Liver (tissue), 9 donors: ENCODE results near the gene CFAP157. TPM values are rescaled to one million over a fixed set of nuclear protein-coding genes. Genes with fewer than 3 reads are reported as not detected.

Source experiments
- DNase-seq: peaks from one replicate; pipeline ENCODE4 v3.0.0-alpha.2; 2017; ENCODE audit warnings: low spot score
- H3K27ac ChIP-seq, 2 donors: one replicate each; pipeline ENCODE4 v1.7.0; 2013; ENCODE audit warnings: inconsistent platforms in 2 of 2, low read length in 2 of 2, control low read depth in 1 of 2, low read depth in 1 of 2, mild to moderate bottlenecking in 1 of 2
- H3K27me3 ChIP-seq, 4 donors: one replicate each; pipeline versions ENCODE4 v1.6.1 to v1.7.0; 2013; ENCODE audit warnings: low read length in 3 of 4, inconsistent platforms in 1 of 4, mild to moderate bottlenecking in 1 of 4, moderate library complexity in 1 of 4; ENCODE audit not compliant: control insufficient read depth in 4 of 4, insufficient read depth in 4 of 4
- H3K36me3 ChIP-seq, 4 donors: one replicate each; pipeline versions ENCODE4 v1.6.1 to v1.7.0; 2013; ENCODE audit warnings: low read length in 3 of 4, mild to moderate bottlenecking in 3 of 4, low read depth in 1 of 4, moderate library complexity in 1 of 4; ENCODE audit not compliant: control insufficient read depth in 4 of 4, insufficient read depth in 3 of 4
- H3K4me1 ChIP-seq, 4 donors: one replicate each; pipeline versions ENCODE4 v1.6.1 to v1.7.0; 2013; ENCODE audit warnings: low read length in 3 of 4, mild to moderate bottlenecking in 3 of 4, moderate library complexity in 1 of 4; ENCODE audit not compliant: control insufficient read depth in 4 of 4, insufficient read depth in 4 of 4
- H3K4me3 ChIP-seq, 3 donors: one replicate each; pipeline versions ENCODE4 v1.6.1 to v1.7.0; 2013; ENCODE audit warnings: low read length in 3 of 3, control low read depth in 1 of 3, low read depth in 1 of 3, mild to moderate bottlenecking in 1 of 3
- H3K9ac ChIP-seq, 2 donors: one replicate each; pipeline ENCODE4 v1.7.0; 2013; ENCODE audit warnings: low read length in 2 of 2, mild to moderate bottlenecking in 2 of 2, moderate library complexity in 2 of 2, control low read depth in 1 of 2, low read depth in 1 of 2
- H3K9me3 ChIP-seq, 4 donors: one replicate each; pipeline versions ENCODE4 v1.6.1 to v1.7.0; 2013; ENCODE audit warnings: low read length in 3 of 4; ENCODE audit not compliant: control insufficient read depth in 4 of 4
- ATF3 ChIP-seq: IDR thresholded peaks from 2 replicates; pipeline ENCODE4 v1.6.1; 2016; ENCODE audit warnings: antibody characterized with exemption
- CTCF ChIP-seq: fragments of 150-350 bp; IDR thresholded peaks from 2 replicates; pipeline ENCODE4 v1.5.1; 2017; ENCODE audit warnings: improper control_type of control experiment, low read depth, low read length; ENCODE audit not compliant: missing input control
- EGR1 ChIP-seq, 2 donors: IDR thresholded peaks; 2 replicates each; pipeline ENCODE4 v1.6.1; 2016 to 2018; ENCODE audit warnings: antibody characterized with exemption in 2 of 2, low read depth in 2 of 2
- FOXA1 ChIP-seq: IDR thresholded peaks from 2 replicates; pipeline ENCODE4 v1.6.1; 2016; ENCODE audit warnings: antibody characterized with exemption
- FOXA2 ChIP-seq: IDR thresholded peaks from 2 replicates; pipeline ENCODE4 v1.6.1; 2016; ENCODE audit warnings: antibody characterized with exemption
- GABPA ChIP-seq, 2 donors: IDR thresholded peaks in 1 of 2; conservative IDR thresholded peaks in 1 of 2; 2 replicates each; pipeline ENCODE4 v1.6.1; 2016; ENCODE audit warnings: antibody characterized with exemption in 2 of 2, mild to moderate bottlenecking in 1 of 2, moderate library complexity in 1 of 2
- HNF4A ChIP-seq, 2 donors: conservative IDR thresholded peaks; 2 replicates each; pipeline ENCODE4 v1.6.1; 2016; ENCODE audit warnings: antibody characterized with exemption in 2 of 2, mild to moderate bottlenecking in 2 of 2
- HNF4G ChIP-seq: IDR thresholded peaks from 2 replicates; pipeline ENCODE4 v1.6.1; 2016; ENCODE audit warnings: antibody characterized with exemption
- JUND ChIP-seq, 2 donors: IDR thresholded peaks; 2 replicates each; pipeline ENCODE4 v1.6.1; 2016; ENCODE audit warnings: antibody characterized with exemption in 2 of 2
- MAX ChIP-seq: IDR thresholded peaks from 2 replicates; pipeline ENCODE4 v1.6.1; 2016; ENCODE audit warnings: antibody characterized with exemption
- NR2F2 ChIP-seq: IDR thresholded peaks from 2 replicates; pipeline ENCODE4 v1.6.1; 2016; ENCODE audit warnings: antibody characterized with exemption
- RAD21 ChIP-seq, 2 donors: IDR thresholded peaks; 2 replicates each; pipeline ENCODE4 v1.6.1; 2016; ENCODE audit warnings: antibody characterized with exemption in 2 of 2, mild to moderate bottlenecking in 2 of 2
- REST ChIP-seq: IDR thresholded peaks from 2 replicates; pipeline ENCODE4 v1.6.1; 2016; ENCODE audit warnings: antibody characterized with exemption, mild to moderate bottlenecking
- RXRA ChIP-seq, 2 donors: IDR thresholded peaks; 2 replicates each; pipeline ENCODE4 v1.6.1; 2017 to 2018; ENCODE audit warnings: antibody characterized with exemption in 2 of 2, mild to moderate bottlenecking in 1 of 2
- SP1 ChIP-seq: IDR thresholded peaks from 2 replicates; pipeline ENCODE4 v1.6.1; 2018; ENCODE audit warnings: antibody characterized with exemption, mild to moderate bottlenecking
- TAF1 ChIP-seq: conservative IDR thresholded peaks from 2 replicates; pipeline ENCODE4 v1.6.1; 2016; ENCODE audit warnings: antibody characterized with exemption, mild to moderate bottlenecking
- YY1 ChIP-seq: IDR thresholded peaks from 2 replicates; pipeline ENCODE4 v1.6.1; 2016; ENCODE audit warnings: antibody characterized with exemption, mild to moderate bottlenecking
- ZBTB33 ChIP-seq: IDR thresholded peaks from 2 replicates; pipeline ENCODE4 v1.6.1; 2016; ENCODE audit warnings: antibody characterized with exemption
- WGBS: extraction: QIAGEN DNeasy Blood & Tissue Kit; methylation state at CpG from one replicate; pipeline ENCODE4 v1.1.7; 2013; 5-methylcytosine and 5-hydroxymethylcytosine counted together
- polyA plus RNA-seq, 2 donors: library from polyadenylated mRNA; stranded (reverse) in 1 of 2; unstranded in 1 of 2; fragments of 200-250 nt in 1 of 2; fragments of >200 nt in 1 of 2; fragmentation: Nextera tagmentation in 1 of 2; extraction: Ambion mirVana in 1 of 2; gene quantifications; one replicate each; pipeline versions ENCODE4 v1.2.1 to v1.2.3, GENCODE V29; 2013 to 2015
- total RNA-seq, 2 donors: library from RNA; depleted of rRNA; stranded (reverse); fragments of >200 nt; gene quantifications; one replicate each; pipeline ENCODE4 v1.2.3, GENCODE V29; 2014
- donor health status: healthy.
- donor health status: healthy.
- donor health status: healthy.
- donor health status: healthy.
- donor health status: healthy.

CFAP157 gene
- total and polyA plus RNA-seq, 4 donors = 0.07 to 0.22 TPM; not detected in 2

- Histone ChIP-seq H3K27ac (no peak overlapping the region), H3K9ac (no peak overlapping the region), H3K27me3 (no peaks in the 10 kb centered on the region), H3K4me3 (no peak overlapping the region), H3K36me3 (peaks cover 0 to 3% (median 1%) of the 10 kb centered on the region in 4 donors), H3K4me1 (peaks cover 0 to 9% (median 7%) of the 10 kb centered on the region in 4 donors), H3K9me3 (no peaks in the 10 kb centered on the region)
- 93% methylated on average over 9 of the region's 9 CpGs for WGBS
- TF ChIP-seq SP1 (no peak), RXRA (IDR thresholded peaks at IDR 0.05) (no peak), NR2F2 (no peak), FOXA1 (no peak), GABPA (IDR thresholded peaks at IDR 0.05 in 1 of 2, conservative IDR thresholded peaks at IDR 0.05 in 1 of 2) (no peak), JUND (IDR thresholded peaks at IDR 0.05) (no peak), YY1 (no peak), ATF3 (no peak), ZBTB33 (no peak), HNF4A (conservative IDR thresholded peaks at IDR 0.05) (no peak), EGR1 (IDR thresholded peaks at IDR 0.05; ENCODE audit: low read depth in 2 of 2) (no peak), CTCF (no peak), MAX (no peak), RAD21 (IDR thresholded peaks at IDR 0.05) (no peak), TAF1 (no peak), REST (no peak), HNF4G (no peak), FOXA2 (no peak)
- no peak for DNase-seq
Measured at GRCh38 chr9:127730262-127730661, 23.5 kb downstream of the CFAP157 start.
